Nephron progenitor cell (in vitro differentiated cells): ENCODE measurements around the gene ZNF619.
"Not testable (repeated sequence)": the region's sequence is repeated elsewhere in the genome, so short reads cannot be mapped to it uniquely, and the experiment has no call there.

Experiments used
- DNase-seq: peaks from one replicate; pipeline ENCODE4 v3.0.0; 2021
- H3K27ac Mint-ChIP-seq: 2 replicates; pipeline ENCODE4 v1.8.0; 2021; ENCODE audit warnings: mild to moderate bottlenecking, moderate library complexity, mixed read lengths
- H3K27me3 Mint-ChIP-seq: 2 replicates; pipeline ENCODE4 v1.8.0; 2021; ENCODE audit warnings: mild to moderate bottlenecking, low read depth, mixed read lengths; ENCODE audit not compliant: poor library complexity
- H3K36me3 Mint-ChIP-seq: 2 replicates; pipeline ENCODE4 v1.8.0; 2021; ENCODE audit warnings: low read depth, mixed read lengths
- H3K4me1 Mint-ChIP-seq: 2 replicates; pipeline ENCODE4 v1.8.0; 2021; ENCODE audit warnings: mixed read lengths
- H3K4me3 Mint-ChIP-seq: 2 replicates; pipeline ENCODE4 v1.8.0; 2021; ENCODE audit warnings: mild to moderate bottlenecking, moderate library complexity, mixed read lengths
- H3K9me3 Mint-ChIP-seq: 2 replicates; pipeline ENCODE4 v1.8.0; 2021; ENCODE audit warnings: mild to moderate bottlenecking, moderate library complexity, mixed read lengths
- CTCF ChIP-seq: fragments of 200-600 bp; sonication (generic); IDR thresholded peaks from 2 replicates; pipeline ENCODE4 v1.5.0; 2021; ENCODE audit warnings: antibody characterized with exemption

The ZNF619 gene

GRCh38 chr3:40455328-40455727, 21.6 kb upstream of the ZNF619 start:
- Mint-ChIP-seq H3K36me3 (peaks cover 22% of the 10 kb centered on the region), H3K27ac (no peak overlapping the region), H3K4me1 (peaks cover 56% of the 10 kb centered on the region), H3K9me3 (no peaks in the 10 kb centered on the region), H3K4me3 (peak overlapping the region; percentile 94), H3K27me3 (peaks cover 10% of the 10 kb centered on the region)
- TF ChIP-seq CTCF = no peak
- DNase-seq = no peak

- no peak for TF ChIP-seq CTCF
- H3K9me3 Mint-ChIP-seq = no peaks in the 10 kb centered on the region
- peaks cover 56% of the 10 kb centered on the region for H3K4me1 Mint-ChIP-seq
- H3K27me3 Mint-ChIP-seq = peaks cover 10% of the 10 kb centered on the region
- DNase-seq = no peak
- H3K27ac Mint-ChIP-seq = peak overlapping the region; percentile 90
- peak overlapping the region; percentile 94 for H3K4me3 Mint-ChIP-seq
- peaks cover 30% of the 10 kb centered on the region for H3K36me3 Mint-ChIP-seq
Measured at GRCh38 chr3:40456279-40456939, 20.5 kb upstream of the ZNF619 start.

- peak; percentile 94 for DNase-seq
- peaks cover 37% of the 10 kb centered on the region for H3K36me3 Mint-ChIP-seq
- peaks cover 49% of the 10 kb centered on the region for H3K4me1 Mint-ChIP-seq
- H3K4me3 Mint-ChIP-seq = peak within 1 kb of the TSS; percentile 94
- no peak for TF ChIP-seq CTCF
- peak within 1 kb of the TSS; percentile 90 for H3K27ac Mint-ChIP-seq
- peaks cover 10% of the 10 kb centered on the region for H3K27me3 Mint-ChIP-seq
- H3K9me3 Mint-ChIP-seq = no peaks in the 10 kb centered on the region
Measured at GRCh38 chr3:40456940-40457823, 19.7 kb upstream of the ZNF619 start, which contains the start of gene RPL14. TSS of gene RPL14 (plus strand) at chr3:40457339. CDS start at chr3:40457472, 133 bp downstream.

GRCh38 chr3:40458473-40458872, 18.4 kb upstream of the ZNF619 start:
- Mint-ChIP-seq H3K27ac (no peak overlapping the region), H3K9me3 (no peaks in the 10 kb centered on the region), H3K4me1 (peaks cover 39% of the 10 kb centered on the region), H3K36me3 (peaks cover 49% of the 10 kb centered on the region), H3K27me3 (peaks cover 10% of the 10 kb centered on the region), H3K4me3 (peak overlapping the region; percentile 94)
- no peak for TF ChIP-seq CTCF
- DNase-seq = no peak

GRCh38 chr3:40460481-40460880, 16.4 kb upstream of the ZNF619 start:
- not testable (repeated sequence) for H3K9me3 Mint-ChIP-seq, H3K27ac Mint-ChIP-seq, DNase-seq

GRCh38 chr3:40461161-40461560, 15.8 kb upstream of the ZNF619 start:
- no peaks in the 10 kb centered on the region for H3K9me3 Mint-ChIP-seq
- no peak overlapping the region for H3K4me3 Mint-ChIP-seq
- no peak for DNase-seq
- H3K27ac Mint-ChIP-seq = peak overlapping the region; percentile 81
- TF ChIP-seq CTCF = no peak
- peaks cover 27% of the 10 kb centered on the region for H3K4me1 Mint-ChIP-seq
- peaks cover 68% of the 10 kb centered on the region for H3K36me3 Mint-ChIP-seq
- H3K27me3 Mint-ChIP-seq = peaks cover 5% of the 10 kb centered on the region

More at GRCh38 chr3:40460481-40460880, 16.4 kb upstream of the ZNF619 start:
- Mint-ChIP-seq H3K36me3 (peaks cover 66% of the 10 kb centered on the region), H3K4me1 (peaks cover 32% of the 10 kb centered on the region)
- not testable (repeated sequence) for H3K27me3 Mint-ChIP-seq, H3K4me3 Mint-ChIP-seq

- H3K4me3 Mint-ChIP-seq, H3K27me3 Mint-ChIP-seq, H3K9me3 Mint-ChIP-seq, H3K27ac Mint-ChIP-seq, DNase-seq: not testable (repeated sequence)
- Mint-ChIP-seq H3K36me3 (peaks cover 75% of the 10 kb centered on the region), H3K4me1 (peaks cover 15% of the 10 kb centered on the region)
Measured at GRCh38 chr3:40462838-40463237, 14.1 kb upstream of the ZNF619 start.
